ENCODE measurements around the gene PARD3.

DNA sequence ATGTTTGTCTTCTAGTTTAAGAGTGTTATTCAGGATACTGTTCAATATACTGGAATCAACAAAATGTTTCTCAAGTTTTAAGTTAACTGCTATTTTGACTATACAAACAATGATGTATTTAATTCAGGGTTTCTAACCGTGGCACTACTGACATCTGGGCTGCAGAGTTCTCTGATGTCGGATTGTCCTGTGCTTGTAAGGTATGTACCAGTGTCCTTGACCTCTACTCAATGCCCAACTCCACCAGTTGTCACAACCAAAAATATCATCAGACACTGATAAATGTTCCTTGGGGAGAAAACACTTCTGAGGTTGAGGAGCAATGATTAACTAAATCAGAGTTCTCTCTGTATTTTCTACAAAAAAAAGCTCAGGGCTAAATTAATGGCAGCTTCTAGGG is 301.5 kb downstream of the PARD3 start:
- TF ChIP-seq POLR2AphosphoS5 (IDR thresholded peaks at IDR 0.05) = no peak
- TF ChIP-seq, protein P1, sequence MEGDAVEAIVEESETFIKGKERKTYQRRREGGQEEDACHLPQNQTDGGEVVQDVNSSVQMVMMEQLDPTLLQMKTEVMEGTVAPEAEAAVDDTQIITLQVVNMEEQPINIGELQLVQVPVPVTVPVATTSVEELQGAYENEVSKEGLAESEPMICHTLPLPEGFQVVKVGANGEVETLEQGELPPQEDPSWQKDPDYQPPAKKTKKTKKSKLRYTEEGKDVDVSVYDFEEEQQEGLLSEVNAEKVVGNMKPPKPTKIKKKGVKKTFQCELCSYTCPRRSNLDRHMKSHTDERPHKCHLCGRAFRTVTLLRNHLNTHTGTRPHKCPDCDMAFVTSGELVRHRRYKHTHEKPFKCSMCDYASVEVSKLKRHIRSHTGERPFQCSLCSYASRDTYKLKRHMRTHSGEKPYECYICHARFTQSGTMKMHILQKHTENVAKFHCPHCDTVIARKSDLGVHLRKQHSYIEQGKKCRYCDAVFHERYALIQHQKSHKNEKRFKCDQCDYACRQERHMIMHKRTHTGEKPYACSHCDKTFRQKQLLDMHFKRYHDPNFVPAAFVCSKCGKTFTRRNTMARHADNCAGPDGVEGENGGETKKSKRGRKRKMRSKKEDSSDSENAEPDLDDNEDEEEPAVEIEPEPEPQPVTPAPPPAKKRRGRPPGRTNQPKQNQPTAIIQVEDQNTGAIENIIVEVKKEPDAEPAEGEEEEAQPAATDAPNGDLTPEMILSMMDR (IDR thresholded peaks at IDR 0.05) = no peak
